A673 (cell line): ENCODE data around the gene AP4S1.

Experiments
- EZH2 ChIP-seq: fragments of 200-600 bp; sonication (generic); IDR thresholded peaks from 2 replicates; pipeline ENCODE4 v1.6.1; 2017; ENCODE audit warnings: borderline replicate concordance, low read depth, mild to moderate bottlenecking, mixed read lengths, antibody characterized with exemption, low read length; ENCODE audit not compliant: poor library complexity, severe bottlenecking
- TF ChIP-seq, protein P1 (sequence below): fragments of 300-800, 200-600 bp; sonication (generic); conservative IDR thresholded peaks from 2 replicates; pipeline ENCODE4 v1.5.1; 2017; ENCODE audit warnings: low read depth, mild to moderate bottlenecking, antibody characterized with exemption, low read length, moderate library complexity, mixed read lengths

- no peak for TF ChIP-seq EZH2
- TF ChIP-seq, protein P1, sequence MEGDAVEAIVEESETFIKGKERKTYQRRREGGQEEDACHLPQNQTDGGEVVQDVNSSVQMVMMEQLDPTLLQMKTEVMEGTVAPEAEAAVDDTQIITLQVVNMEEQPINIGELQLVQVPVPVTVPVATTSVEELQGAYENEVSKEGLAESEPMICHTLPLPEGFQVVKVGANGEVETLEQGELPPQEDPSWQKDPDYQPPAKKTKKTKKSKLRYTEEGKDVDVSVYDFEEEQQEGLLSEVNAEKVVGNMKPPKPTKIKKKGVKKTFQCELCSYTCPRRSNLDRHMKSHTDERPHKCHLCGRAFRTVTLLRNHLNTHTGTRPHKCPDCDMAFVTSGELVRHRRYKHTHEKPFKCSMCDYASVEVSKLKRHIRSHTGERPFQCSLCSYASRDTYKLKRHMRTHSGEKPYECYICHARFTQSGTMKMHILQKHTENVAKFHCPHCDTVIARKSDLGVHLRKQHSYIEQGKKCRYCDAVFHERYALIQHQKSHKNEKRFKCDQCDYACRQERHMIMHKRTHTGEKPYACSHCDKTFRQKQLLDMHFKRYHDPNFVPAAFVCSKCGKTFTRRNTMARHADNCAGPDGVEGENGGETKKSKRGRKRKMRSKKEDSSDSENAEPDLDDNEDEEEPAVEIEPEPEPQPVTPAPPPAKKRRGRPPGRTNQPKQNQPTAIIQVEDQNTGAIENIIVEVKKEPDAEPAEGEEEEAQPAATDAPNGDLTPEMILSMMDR, result no peak
Observed at GRCh38 chr14:31009836-31010574, 15.4 kb upstream of the AP4S1 start.
